GM19238 (cell line): ENCODE data around the gene DRD4.

ENCODE experiments used
- DNase-seq: peaks from one replicate; pipeline ENCODE4 v3.0.0; 2011; ENCODE audit warnings: low spot score; ENCODE audit not compliant: insufficient read length

Gene DRD4

GRCh38 chr11:636511-637332 is at the start of gene DRD4:
Gene DRD4, plus strand, starts transcription at chr11:637269. Its CDS starts 36 bp downstream, at chr11:637305.
- DNase-seq = no peak

GRCh38 chr11:587546-587945 is 49.5 kb upstream of the DRD4 start:
- DNase-seq = no peak

- no peak for DNase-seq
These were observed 49.1 kb upstream of the DRD4 start for GRCh38 chr11:587978-588380.

GRCh38 chr11:589798-590197 is 47.3 kb upstream of the DRD4 start:
- no peak for DNase-seq

- no peak for DNase-seq
These were observed 46.1 kb upstream of the DRD4 start for GRCh38 chr11:590997-591396.

GRCh38 chr11:592501-592900 is 44.6 kb upstream of the DRD4 start:
- DNase-seq = no peak

GRCh38 chr11:592918-593317 is 44.2 kb upstream of the DRD4 start:
- no peak for DNase-seq

GRCh38 chr11:593347-593746 is 43.7 kb upstream of the DRD4 start:
- DNase-seq = no peak

GRCh38 chr11:595400-595799 is 41.7 kb upstream of the DRD4 start:
- DNase-seq = no peak

- DNase-seq = no peak
These were observed 40.7 kb upstream of the DRD4 start for GRCh38 chr11:596374-596773.

- no peak for DNase-seq
These were observed 39.8 kb upstream of the DRD4 start for GRCh38 chr11:597166-597725.

- DNase-seq = no peak
These were observed 38.9 kb upstream of the DRD4 start for GRCh38 chr11:598005-598680.

GRCh38 chr11:601573-602245 is 35.4 kb upstream of the DRD4 start:
- no peak for DNase-seq

GRCh38 chr11:603154-603553 is 33.9 kb upstream of the DRD4 start:
- no peak for DNase-seq

- DNase-seq = no peak
These were observed 31.6 kb upstream of the DRD4 start for GRCh38 chr11:605286-606129.

GRCh38 chr11:606245-606644 is 30.8 kb upstream of the DRD4 start:
- DNase-seq = no peak

- no peak for DNase-seq
These were observed 29.9 kb upstream of the DRD4 start for GRCh38 chr11:607020-607780.

- DNase-seq = no peak
These were observed 29.0 kb upstream of the DRD4 start for GRCh38 chr11:607971-608659.

GRCh38 chr11:608791-609251 is 28.2 kb upstream of the DRD4 start:
- no peak for DNase-seq
